GM12892 (cell line): ENCODE data around the gene C1orf94.

ENCODE experiments used
- POLR2A ChIP-seq: IDR thresholded peaks from 2 replicates; pipeline ENCODE4 v1.6.1; 2011; ENCODE audit warnings: low read depth, low read length, control low read depth
- POLR2AphosphoS5 ChIP-seq: IDR thresholded peaks from 2 replicates; pipeline ENCODE4 v1.6.1; 2011; ENCODE audit warnings: low read depth, low read length, control low read depth
- TAF1 ChIP-seq: IDR thresholded peaks from 2 replicates; pipeline ENCODE4 v1.6.1; 2011; ENCODE audit warnings: low read depth, mild to moderate bottlenecking, control low read depth, low read length, borderline replicate concordance

- no peak for TF ChIP-seq POLR2A
- no peak for TF ChIP-seq POLR2AphosphoS5
- no peak for TF ChIP-seq TAF1
These were observed 23.2 kb downstream of the C1orf94 start for GRCh38 chr1:34199927-34200326.
